ENCODE results near the gene AKNAD1. TPM values are rescaled to one million over a fixed set of nuclear protein-coding genes. Genes with fewer than 3 reads are reported as not detected.

AKNAD1 gene
- total RNA-seq (2013), result not detected
- polyA plus RNA-seq (not detected), polyA minus RNA-seq (not detected in 2 replicates), total RNA-seq (0 to 1.1 (median 0.08) reads per million in 11 experiments)

- Histone ChIP-seq H3K27ac (ENCODE audit: low read depth in 1 of 2, low read length in 2 of 2) (no peak within 1 kb of the TSS), H3K36me3 (replicated peaks in 1 of 2; ENCODE audit: control insufficient read depth in 1 of 2, insufficient read depth in 2 of 2, low read length in 2 of 2) (no peaks in the 10 kb centered on the region), H3K4me2 (replicated peaks; ENCODE audit: extremely low read depth, low read length, poor library complexity, severe bottlenecking) (no peak within 1 kb of the TSS), H3K9ac (ENCODE audit: insufficient read depth, low read length, poor library complexity, severe bottlenecking) (no peak within 1 kb of the TSS), H2AFZ (ENCODE audit: insufficient read depth, low read depth, low read length, poor library complexity, severe bottlenecking) (no peak within 1 kb of the TSS), H3K4me1 (ENCODE audit: control insufficient read depth in 1 of 2, insufficient read depth in 2 of 2, low read length in 2 of 2) (peaks cover 16 to 17% of the 10 kb centered on the region in 2 donors), H3K9me3 (replicated peaks in 1 of 2; ENCODE audit: control insufficient read depth in 1 of 2, insufficient read depth in 1 of 2, low read length in 2 of 2) (no peaks in the 10 kb centered on the region), H3K79me2 (ENCODE audit: insufficient read depth, low read length) (no peaks in the 10 kb centered on the region), H3K4me3 (replicated peaks in 1 of 3; ENCODE audit: low read depth in 2 of 3, low read length in 3 of 3) (no peak within 1 kb of the TSS), H3K27me3 (ENCODE audit: control insufficient read depth in 2 of 2, insufficient read depth in 2 of 2, low read length in 2 of 2) (no peaks in the 10 kb centered on the region), H4K20me1 (ENCODE audit: insufficient read depth, low read length) (no peaks in the 10 kb centered on the region)
- no peak for TF ChIP-seq CTCF (IDR thresholded peaks at IDR 0.05)
- WGBS (ENCODE audit: insufficient coverage), result 88% methylated on average over 1 of the region's 1 CpG
- peaks cover 0 to under 1% (median 0%) of the 10 kb centered on the region in 3 donors for H3K27me3 Mint-ChIP-seq (ENCODE audit: low read depth in 3 of 3)
- no peaks in the 10 kb centered on the region for H3K9me3 Mint-ChIP-seq
- no peak within 1 kb of the TSS for H3K4me3 Mint-ChIP-seq
- intact Hi-C loops (cut with micrococcal nuclease), result no loop called here
- peaks cover 22% of the 10 kb centered on the region for H3K4me1 Mint-ChIP-seq
- no peak for DNase-seq
- H3K36me3 Mint-ChIP-seq, result no peaks in the 10 kb centered on the region
- H3K27ac Mint-ChIP-seq, result no peak within 1 kb of the TSS
Measured at GRCh38 chr1:108856994-108857393, at the start of gene AKNAD1. AKNAD1 (minus strand) TSS chr1:108857094; CDS start chr1:108852664, 4,430 bp downstream.

DNA sequence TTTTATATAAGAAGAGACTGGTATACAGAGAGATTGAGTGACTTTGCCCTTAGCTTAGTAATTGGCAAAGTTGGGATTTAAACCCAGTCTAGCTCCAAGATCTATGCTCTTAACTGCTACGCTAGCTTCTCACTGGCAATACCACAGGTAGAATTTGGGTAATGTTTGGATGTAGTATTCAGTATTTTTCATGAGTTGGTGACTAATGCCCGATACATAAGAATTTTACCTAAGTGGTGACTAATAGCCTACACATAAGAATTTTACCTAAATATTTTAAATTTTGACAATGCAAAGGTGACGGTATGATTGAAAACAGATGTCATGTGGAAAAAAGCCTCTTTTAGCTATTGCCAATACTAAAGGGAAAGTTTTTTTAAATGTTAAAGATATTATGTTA lies 44.2 kb upstream of the AKNAD1 start:
- H3K27ac Mint-ChIP-seq, result no peak overlapping the region
- Histone ChIP-seq H3K79me2 (ENCODE audit: insufficient read depth, low read length) (no peaks in the 10 kb centered on the region), H3K36me3 (replicated peaks in 1 of 2; ENCODE audit: control insufficient read depth in 1 of 2, insufficient read depth in 2 of 2, low read length in 2 of 2) (peaks cover 35 to 70% of the 10 kb centered on the region in 2 donors), H3K27me3 (ENCODE audit: control insufficient read depth in 2 of 2, insufficient read depth in 2 of 2, low read length in 2 of 2) (no peaks in the 10 kb centered on the region), H3K4me2 (replicated peaks; ENCODE audit: extremely low read depth, low read length, poor library complexity, severe bottlenecking) (no peak overlapping the region), H2AFZ (ENCODE audit: insufficient read depth, low read depth, low read length, poor library complexity, severe bottlenecking) (no peak overlapping the region), H3K9me3 (replicated peaks in 1 of 2; ENCODE audit: control insufficient read depth in 1 of 2, insufficient read depth in 1 of 2, low read length in 2 of 2) (no peaks in the 10 kb centered on the region), H3K9ac (ENCODE audit: insufficient read depth, low read length, poor library complexity, severe bottlenecking) (no peak overlapping the region), H3K4me3 (replicated peaks in 1 of 3; ENCODE audit: low read depth in 2 of 3, low read length in 3 of 3) (no peak overlapping the region), H3K27ac (ENCODE audit: low read depth in 1 of 2, low read length in 2 of 2) (no peak overlapping the region), H4K20me1 (ENCODE audit: insufficient read depth, low read length) (no peaks in the 10 kb centered on the region), H3K4me1 (ENCODE audit: control insufficient read depth in 1 of 2, insufficient read depth in 2 of 2, low read length in 2 of 2) (no peaks in the 10 kb centered on the region)
- TF ChIP-seq CTCF (IDR thresholded peaks at IDR 0.05), result no peak
- no peak overlapping the region for H3K4me3 Mint-ChIP-seq
- no peaks in the 10 kb centered on the region for H3K9me3 Mint-ChIP-seq
- WGBS (ENCODE audit: insufficient coverage), result no CpG with 5 or more reads among the region's 3 CpGs
- H3K27me3 Mint-ChIP-seq (ENCODE audit: low read depth in 3 of 3), result no peaks in the 10 kb centered on the region
- peaks cover 29 to 58% of the 10 kb centered on the region in 2 donors for H3K36me3 Mint-ChIP-seq
- intact Hi-C loops (cut with micrococcal nuclease), result no loop called here
- DNase-seq, result no peak
- peaks cover 2% of the 10 kb centered on the region for H3K4me1 Mint-ChIP-seq
